UCSD-AML1 (cell line): ENCODE data around the gene ANK3.

ENCODE experiments used
- DNase-seq: peaks from one replicate; lab custom pipeline; 2025; ENCODE audit not compliant: unreplicated experiment; lab: John Stamatoyannopoulos, UW

ANK3 gene

DNA sequence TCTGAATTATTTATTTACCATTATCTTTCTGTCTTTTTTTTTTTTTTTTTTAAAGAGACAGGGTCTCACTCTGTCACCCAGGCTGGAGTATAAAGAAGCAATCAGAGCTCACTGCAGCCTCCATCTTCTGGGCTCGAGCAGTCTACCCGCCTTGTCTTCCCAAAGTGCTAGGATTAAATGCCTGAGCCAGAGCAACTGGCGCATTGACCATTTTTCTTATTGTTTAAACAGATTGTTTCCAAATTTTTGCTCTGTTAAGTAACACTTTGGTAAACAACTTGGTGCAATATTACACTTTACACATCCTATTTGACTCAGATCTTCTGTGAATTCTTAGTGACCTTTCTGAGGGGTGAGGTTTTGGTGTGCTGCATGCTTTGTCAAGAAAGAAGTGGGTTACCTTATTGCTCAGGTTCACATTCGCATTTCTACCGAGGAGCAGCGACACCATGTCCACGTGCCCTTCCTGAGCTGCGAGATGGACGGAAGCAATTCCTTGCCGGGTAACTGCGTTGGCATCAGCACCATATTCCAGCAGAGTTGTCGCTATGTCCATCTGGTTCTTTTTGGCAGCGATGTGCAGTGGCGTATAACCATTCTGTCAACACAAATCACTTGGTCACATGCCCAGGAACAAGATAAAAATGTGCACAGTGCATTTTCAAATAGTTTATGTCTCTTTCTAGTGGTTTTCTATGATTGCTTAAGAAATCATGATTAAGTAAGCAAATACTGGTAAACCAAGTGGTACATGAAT is 203.2 kb downstream of the ANK3 start:
- no peak for DNase-seq

DNA sequence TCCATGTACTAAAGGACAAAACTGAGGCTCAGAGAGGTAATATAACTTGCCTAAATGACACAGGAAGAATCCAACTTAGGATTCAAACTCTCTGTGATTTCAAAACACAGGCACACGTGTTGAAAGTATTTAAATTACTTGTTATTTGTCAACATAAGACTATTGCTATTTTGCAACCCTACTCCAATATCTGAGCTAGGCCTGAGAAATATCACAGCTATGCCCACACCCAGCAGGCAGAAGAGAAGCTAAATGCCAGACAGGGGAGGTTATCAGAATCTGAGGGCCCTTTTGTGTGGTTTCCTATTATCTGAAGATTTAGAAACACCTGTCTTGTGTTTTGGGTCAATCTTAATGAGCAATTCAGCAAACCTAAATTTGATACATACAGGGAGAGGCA is 204.3 kb downstream of the ANK3 start:
- DNase-seq = no peak

DNA sequence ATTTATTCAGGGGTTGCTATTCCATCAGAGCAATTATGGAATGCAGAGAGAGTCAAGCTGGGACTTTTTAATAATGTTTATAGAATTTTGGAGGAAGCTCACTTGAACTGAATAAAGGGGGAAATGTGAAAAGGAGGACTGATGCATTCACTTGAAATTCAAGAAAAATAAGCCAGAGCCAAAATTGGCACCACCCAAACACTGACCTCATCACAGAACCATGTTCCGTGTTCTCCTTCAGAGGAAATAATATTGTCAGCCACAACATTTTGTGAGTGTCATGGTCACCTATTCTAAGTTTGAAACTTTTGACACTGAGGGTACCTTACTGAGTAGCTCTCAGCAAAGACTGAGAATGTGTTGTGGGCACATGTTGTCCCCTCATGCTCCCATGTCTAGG is 207.0 kb downstream of the ANK3 start:
- no peak for DNase-seq

DNA sequence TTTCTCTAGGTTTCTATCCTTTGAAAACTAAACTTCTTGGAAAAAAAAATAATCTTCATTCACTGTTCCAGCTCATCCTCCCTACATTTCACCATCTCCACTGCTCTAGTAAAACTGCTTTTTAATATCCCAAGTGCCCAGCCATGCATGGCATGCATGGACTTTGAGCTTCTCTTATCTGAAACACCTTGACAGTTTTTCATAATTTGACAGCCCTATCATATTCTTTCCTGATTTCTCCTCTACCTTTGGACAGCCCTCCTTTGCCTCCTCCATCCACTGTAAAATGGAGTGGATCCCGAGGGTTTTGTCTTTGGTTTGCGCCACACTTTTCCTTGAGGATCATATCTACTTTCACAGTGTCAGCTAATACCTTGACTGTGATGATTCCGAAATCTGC is 212.8 kb downstream of the ANK3 start:
- no peak for DNase-seq

DNA sequence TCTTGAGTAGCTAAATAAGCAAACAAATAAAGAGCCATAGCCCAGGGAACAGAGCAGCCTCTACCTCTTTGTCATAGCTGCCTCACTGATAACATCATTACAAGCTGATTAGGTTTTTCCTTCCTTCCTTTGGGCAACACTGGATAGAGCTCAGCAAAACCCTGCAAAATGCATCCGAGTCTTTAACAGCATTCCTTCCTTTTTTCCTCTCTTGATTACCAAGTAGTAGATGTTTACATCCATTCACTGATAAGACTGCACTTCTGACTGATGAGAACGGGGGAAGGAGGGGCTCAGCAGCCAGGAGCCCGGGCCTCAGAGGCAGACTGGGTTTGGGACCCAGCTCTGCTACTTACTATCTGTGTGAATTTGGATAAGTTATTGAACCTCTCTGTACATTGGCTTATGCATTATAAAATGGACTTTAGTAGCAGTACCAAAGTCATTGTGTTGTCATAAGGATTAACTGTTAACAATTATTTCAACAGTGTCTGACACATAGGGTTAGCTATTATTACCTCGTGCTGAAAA is 214.2 kb downstream of the ANK3 start:
- no peak for DNase-seq

DNA sequence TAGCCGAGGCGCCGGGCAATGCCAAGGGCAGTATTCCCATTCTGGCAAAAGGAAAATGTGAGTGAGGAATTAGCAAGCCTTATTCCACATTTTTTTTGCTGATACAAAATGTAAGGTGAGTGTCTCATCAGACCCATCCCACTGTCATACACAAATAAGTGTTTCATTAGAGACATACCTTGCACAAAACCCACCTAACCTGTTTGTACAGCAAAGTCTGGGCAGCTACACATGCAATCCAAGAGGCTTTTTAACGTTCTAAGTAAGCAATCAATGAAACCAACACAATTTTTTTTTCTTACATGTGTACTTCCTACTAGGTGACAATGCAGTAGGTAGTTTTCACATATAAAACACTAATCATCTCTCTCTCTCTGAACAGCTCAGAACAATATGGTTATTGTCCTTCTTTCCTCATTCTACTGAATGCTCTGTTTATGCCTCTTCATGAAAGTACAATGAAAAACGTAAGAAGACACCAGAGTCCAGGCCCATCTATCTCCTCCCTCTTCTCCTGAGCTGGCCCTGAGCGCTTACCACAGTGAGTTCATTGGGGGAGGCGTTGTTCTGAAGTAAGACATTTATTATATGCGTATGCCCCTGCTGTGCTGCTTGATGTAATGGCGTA is 217.2 kb downstream of the ANK3 start:
- DNase-seq = no peak

DNA sequence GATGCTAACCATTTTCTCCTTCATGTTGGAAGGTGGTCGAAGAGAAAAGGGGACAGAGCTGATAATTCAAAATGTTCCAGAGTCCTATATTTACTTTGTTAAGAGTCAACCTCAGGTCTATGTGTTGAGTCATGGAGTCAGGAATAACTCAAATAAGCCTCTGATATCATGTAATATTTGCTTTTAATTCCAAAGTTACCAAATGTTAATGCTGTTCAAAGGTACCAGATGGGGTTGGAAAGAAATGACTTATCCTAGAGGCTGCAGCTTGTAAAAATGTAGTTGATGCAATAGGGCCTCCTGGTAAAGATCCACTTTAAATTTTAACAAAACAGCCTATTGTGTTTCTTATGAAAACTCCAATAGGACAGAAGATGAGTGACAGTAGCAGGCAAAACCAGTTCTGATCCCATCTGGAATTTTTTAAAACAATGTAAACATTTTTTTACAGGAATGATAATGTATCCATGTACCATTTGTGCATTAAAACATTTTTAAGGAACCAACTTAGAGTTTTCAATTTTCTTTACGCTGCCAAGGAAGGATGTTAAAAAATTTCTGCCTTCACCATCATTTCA is 218.2 kb downstream of the ANK3 start:
- no peak for DNase-seq

DNA sequence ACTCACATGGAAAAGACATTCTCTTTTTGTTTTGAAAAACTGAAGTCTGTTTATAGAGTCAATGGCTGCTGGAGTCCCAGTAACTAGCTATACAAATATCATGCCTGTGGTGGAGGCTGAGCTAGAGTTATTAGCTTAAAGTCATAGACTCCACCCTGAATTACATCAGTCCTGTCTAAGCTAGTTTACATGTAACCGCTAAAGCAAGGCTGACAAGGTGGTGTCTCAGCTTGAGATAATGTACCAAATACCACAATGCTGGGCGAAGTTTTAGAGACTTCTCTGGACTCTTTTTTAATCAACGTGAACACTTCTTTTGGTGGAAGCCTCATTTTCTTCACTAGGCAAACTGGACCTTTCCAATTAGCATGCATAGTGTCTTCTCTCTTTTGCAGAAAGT is 219.4 kb downstream of the ANK3 start:
- DNase-seq = no peak

DNA sequence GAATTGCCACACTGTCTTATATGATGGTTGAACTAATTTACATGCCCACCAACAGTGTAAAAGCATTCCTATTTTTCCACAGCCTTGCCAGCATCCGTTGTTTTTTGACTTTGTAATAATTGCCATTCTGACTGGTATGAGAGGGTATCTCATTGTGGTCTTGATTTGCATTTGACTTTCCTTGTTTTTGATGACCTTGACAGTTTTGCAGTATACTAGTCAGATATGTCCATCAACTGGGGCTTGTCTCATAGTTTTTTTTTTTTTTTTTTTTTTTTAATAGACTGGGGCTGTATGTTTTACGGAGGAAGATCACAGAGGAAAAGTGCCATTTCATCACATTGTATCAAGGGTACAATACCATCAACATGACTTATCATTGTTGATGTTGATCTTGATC is 220.6 kb downstream of the ANK3 start:
- no peak for DNase-seq

DNA sequence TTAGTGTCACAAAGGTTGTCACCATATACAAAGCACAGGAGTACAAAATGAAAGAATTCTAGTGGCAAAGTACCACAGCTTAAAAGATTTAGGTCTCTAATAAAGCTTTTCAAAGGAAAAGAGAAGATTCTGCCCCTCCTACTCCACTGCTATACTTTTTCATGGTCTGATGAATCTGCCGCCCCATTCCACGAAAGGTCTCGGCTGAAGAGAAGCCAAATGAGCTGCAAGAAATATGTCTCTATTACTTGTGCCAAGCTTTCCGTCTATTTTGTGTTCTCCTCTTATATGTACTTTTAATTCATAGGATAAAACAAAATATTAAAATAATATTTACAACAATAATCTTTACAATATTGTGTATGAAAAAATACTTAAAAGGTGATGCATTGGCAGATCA is 222.6 kb downstream of the ANK3 start:
- DNase-seq = no peak

DNA sequence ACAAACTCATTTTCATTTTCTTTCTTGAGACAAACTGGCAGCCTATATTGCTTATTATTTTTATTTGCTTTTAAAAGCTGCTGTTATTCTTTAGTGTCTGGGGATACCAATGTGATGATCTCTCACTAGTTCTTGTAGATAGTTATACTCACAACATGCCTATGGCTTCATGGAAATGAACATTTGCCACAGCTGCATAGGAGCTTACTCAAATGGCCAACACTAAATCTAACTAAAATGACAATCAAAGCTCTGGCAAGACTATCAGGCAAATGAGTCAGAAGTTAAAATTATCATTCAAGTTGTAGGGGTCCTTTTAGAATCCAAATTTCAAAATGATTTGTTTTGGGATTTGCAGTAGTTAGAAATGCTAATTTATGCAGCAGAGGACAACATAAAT is 225.9 kb downstream of the ANK3 start:
- DNase-seq = no peak

DNA sequence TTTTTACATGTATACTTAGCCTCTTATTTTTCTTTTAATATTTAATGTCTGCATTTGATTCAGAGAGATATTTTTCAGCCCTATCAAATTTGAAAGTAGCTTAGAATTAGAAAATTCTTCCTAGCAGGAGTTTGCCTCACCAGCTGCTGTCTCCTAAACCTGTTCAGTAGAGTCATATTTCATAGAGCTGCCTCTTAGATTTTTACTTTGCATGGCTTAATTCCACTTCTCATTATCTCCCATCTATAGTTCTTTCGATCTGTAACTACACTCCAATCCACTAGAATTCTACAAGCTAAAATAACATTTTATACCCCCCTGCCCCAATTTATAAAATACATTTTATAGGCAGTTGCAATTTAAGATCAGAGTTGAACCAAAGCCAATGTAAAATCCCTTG is 227.0 kb downstream of the ANK3 start:
- no peak for DNase-seq

DNA sequence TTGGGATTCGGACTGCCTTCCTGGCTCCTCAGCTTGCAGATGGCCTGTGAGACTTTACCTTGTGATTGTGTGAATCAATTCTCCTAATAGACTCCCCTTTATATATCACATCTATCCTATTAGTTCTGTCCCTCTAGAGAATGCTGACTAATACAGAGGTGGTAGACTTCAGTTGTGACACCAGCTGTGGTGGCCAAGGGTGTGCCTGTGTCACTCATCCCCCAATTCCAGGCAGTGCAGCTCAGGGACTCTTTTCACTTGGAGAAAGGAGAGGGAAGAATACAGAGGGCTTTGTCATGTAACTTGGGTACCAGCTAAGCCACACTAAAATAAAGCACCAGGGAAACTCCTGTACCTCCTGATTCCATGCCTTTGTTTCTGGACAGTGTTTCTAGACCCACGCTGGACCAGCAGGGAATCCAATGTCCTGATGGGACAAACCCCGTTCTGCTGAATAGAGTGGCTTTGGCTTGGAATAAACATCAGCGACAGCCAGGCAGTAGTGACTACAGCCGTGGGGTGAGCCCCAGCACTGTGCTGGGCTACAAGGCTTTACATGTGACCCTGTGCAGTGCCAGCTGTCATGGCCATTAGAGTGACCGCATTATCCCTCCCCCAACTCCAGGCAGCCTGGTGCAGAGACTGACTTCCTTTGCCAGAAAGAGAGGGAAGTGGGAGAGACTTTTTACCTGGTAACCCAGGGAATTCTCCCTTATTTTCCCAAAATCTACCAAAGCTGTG is 233.6 kb downstream of the ANK3 start:
- DNase-seq = no peak

DNA sequence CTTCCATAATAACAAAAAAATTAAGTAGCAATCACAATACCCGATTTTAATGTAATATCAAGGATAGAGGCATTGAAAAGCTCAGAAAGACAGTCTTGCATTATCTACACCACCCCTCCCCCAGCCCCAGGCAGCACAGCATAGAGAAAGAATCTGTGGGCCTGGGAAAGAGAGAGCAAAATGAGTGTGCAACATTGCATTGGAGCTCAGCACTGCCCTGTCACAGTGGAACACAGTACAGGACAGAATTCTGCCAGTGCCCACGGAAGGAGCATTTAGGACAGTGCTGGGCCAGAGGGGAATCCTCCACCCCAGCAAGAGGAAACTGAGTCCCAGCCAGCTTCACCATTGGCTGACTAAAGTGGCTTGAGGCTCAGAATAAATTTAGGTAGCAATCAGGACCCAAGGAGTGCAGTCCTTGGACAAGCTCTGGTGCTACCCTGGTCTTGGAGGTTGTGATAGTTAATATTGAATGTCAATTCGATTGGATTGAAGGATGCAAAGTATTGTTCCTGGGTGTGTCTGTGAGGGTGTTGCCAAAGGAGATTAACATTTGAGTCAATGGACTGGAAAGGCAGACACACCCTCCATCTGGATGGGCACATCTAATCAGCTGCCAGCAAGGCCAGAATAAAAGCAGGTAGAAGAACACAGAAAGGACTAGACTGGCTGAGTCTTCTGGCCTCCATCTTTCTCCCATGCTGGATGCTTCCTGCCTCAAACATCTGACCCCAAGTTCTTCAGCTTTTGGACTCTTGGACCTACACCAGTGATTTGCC is 234.4 kb downstream of the ANK3 start:
- DNase-seq = no peak

DNA sequence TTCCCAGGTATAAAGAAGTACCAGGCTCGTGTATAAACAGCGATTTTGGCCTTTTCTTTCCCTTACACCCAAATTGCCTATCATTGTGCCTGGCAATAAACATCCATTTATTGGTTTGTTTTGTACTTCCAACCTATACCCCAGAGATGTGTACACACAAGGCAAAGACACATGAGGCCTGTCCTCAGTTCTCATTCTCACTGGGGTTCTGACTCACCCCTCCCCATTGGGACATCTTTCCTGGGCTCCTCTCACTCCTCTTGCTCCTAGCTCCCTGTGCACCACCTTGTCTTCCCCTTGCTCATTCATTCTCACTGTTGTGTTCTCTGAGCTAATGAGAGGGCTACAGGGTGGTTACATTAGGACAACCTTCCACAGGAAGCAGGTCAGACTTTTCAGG is 240.7 kb downstream of the ANK3 start:
- no peak for DNase-seq

DNA sequence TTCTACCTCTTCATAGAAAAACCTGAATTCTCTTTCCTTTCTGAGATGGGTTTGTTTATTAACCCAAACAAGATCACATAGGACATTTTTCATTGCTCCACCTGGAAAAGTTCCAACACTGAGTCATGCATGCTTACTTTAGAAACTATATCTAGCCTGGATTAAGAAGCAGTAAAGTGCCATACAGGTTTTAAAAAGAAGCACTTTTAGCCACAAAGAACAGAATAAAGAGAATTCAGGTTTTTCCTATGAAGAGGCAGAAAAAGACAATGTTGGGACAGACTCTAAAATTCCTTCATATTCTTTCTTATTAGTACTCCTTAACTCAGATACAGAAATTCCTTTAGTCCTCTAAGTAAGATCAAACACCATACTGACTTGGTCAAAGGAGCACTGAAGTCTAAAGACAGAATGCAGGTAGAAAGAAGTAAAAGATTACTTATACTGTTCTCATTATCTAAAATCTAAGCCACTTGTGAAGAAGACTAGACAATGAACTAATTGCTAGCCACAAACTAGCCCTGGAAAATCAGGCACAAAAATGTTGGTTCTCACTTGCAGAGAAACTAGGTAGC is 241.3 kb downstream of the ANK3 start:
- no peak for DNase-seq

DNA sequence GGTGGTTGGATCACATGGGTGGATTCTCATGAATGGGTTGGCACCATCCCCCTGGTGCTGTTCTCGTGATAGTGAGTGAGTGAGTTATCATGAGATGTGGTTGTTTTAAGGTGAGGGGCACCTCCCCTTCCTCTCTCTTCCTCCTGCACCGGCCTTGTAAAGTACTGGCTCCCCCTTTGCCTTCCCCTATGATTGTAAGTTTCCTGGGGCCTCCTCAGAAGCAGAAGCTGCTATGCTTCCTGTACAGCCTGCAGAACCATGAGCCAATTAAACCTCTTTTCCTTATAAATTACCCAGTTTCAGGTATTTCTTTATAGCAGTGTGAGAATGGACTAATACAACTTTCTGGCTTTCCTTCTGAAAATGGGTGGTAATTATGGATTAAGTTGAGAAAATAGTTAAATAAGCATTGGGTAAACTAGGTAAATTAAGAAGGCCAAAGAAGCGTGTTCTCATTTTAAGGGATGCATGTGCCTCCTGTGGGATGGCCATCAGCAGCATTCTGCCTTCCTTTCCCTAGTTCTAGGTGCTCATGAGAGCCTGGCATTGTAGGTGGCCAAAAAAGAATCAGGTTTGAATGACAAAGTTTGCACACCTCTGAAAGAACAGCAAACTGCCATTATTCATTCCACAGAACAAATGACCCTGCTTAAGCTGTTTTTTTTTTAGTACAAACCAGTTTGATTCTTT is 242.0 kb downstream of the ANK3 start:
- no peak for DNase-seq

DNA sequence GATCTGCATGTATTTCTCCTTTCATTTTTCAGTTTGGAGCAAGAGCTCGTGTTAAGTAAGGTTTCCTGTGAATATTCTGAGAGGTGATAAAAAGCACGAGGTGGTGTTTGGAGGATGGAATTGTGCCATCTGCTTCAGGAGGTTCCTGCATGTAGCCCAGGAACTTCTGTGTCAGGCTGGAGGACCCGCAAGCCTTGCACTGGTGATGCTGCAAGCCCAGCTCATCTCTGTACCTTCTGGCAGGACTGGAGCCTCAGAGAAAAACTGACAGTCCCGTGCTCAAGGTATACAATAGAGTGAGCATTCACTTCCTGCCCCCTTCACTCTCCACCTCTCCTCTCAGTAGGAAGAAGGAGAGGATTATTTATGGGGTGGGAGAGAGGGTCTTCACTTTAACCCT is 242.7 kb downstream of the ANK3 start:
- DNase-seq = no peak

DNA sequence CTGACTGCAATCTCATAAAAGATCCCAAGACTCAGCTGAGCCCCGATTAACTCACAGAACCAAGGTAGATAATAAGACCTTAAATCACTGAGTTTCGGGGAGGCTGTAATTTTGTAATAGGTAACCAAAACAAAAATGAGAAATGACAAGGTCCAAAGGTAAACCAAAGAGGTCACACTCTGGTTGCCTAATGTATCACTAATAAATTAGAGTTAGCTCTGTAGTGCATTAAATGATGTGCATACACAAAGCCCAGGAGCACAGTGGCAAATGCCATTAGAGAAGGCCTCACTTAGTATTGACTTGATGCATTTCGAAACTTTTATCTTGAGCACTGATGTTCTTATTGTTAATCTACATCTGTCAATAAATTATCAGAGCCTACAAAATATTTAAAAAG is 245.6 kb downstream of the ANK3 start:
- no peak for DNase-seq

DNA sequence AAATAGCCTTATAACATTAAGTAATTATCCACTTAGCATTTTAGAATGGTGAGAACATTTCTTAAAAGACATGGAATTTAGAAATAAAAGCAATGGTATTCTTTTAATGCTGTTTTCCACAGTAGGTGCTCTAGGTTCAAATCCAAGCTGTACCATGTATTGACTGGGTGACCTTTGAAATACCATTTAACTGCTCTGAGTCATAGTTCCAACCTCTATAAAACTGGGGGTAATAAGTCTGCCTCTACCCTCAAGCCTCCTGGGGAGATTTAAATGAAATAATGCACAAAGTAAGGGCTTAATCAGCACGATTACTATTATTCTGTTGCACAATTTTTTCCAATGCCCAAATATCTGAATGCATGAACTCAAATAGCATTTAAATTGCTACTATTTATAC is 246.9 kb downstream of the ANK3 start:
- no peak for DNase-seq
